GM23338 (cell line): ENCODE data around the gene PDE10A. TPM values are rescaled to one million over a fixed set of nuclear protein-coding genes. Genes with fewer than 3 reads are reported as not detected.

ENCODE experiments used
- ATAC-seq: fragments of 200-7000 bp; cut with Tn5 transposase; 3 replicates; pipeline ENCODE4 v1.9.1; 2020
- DNase-seq: peaks from one replicate; pipeline ENCODE4 v3.0.0-alpha.2; 2015; ENCODE audit warnings: low spot score
- H2AFZ ChIP-seq: fragments of 200-600 bp; sonication (generic); 2 replicates; pipeline ENCODE4 v1.8.0; 2016; ENCODE audit warnings: antibody characterized with exemption, mild to moderate bottlenecking, moderate library complexity
- H3F3A ChIP-seq: fragments of 200-600 bp; sonication (generic); replicated peaks from 2 replicates; pipeline ENCODE4 v1.8.0; 2017; ENCODE audit warnings: antibody characterized with exemption, mixed run types, low read depth
- H3K27ac ChIP-seq: fragments of 200-600 bp; sonication (generic); 2 replicates; pipeline ENCODE4 v1.6.1; 2016; ENCODE audit warnings: low read depth
- H3K27me3 ChIP-seq: fragments of 200-600 bp; sonication (generic); 2 replicates; pipeline ENCODE4 v1.8.0; 2016; ENCODE audit warnings: mild to moderate bottlenecking, mixed run types, moderate library complexity; ENCODE audit not compliant: insufficient read depth
- H3K36me3 ChIP-seq: fragments of 200-600 bp; sonication (generic); 2 replicates; pipeline ENCODE4 v1.8.0; 2016; ENCODE audit warnings: mild to moderate bottlenecking; ENCODE audit not compliant: insufficient read depth
- H3K4me1 ChIP-seq: fragments of 200-600 bp; sonication (generic); 2 replicates; pipeline ENCODE4 v1.8.0; 2016; ENCODE audit warnings: mild to moderate bottlenecking, moderate library complexity; ENCODE audit not compliant: insufficient read depth
- H3K4me2 ChIP-seq: fragments of 200-600 bp; sonication (generic); 2 replicates; pipeline ENCODE4 v1.7.1; 2017; ENCODE audit warnings: mixed run types
- H3K4me3 ChIP-seq: fragments of 200-600 bp; sonication (generic); 2 replicates; pipeline ENCODE4 v1.6.1; 2016; ENCODE audit warnings: mixed run types
- H3K79me2 ChIP-seq: fragments of 200-600 bp; sonication (generic); replicated peaks from 2 replicates; pipeline ENCODE4 v1.8.0; 2017; ENCODE audit warnings: mild to moderate bottlenecking; ENCODE audit not compliant: insufficient read depth
- H3K9me2 ChIP-seq: fragments of 200-600 bp; sonication (generic); 2 replicates; pipeline ENCODE4 v1.8.0; 2017; ENCODE audit not compliant: insufficient read depth
- H4K20me1 ChIP-seq: fragments of 200-600 bp; sonication (generic); replicated peaks from 2 replicates; pipeline ENCODE4 v1.8.0; 2017; ENCODE audit warnings: mild to moderate bottlenecking; ENCODE audit not compliant: insufficient read depth
- H3K27ac Mint-ChIP-seq: 2 replicates; pipeline ENCODE4 v1.8.0; 2020; ENCODE audit warnings: inconsistent platforms, mild to moderate bottlenecking, moderate library complexity, mixed read lengths
- H3K27me3 Mint-ChIP-seq: 3 replicates; pipeline ENCODE4 v1.8.0; 2022; ENCODE audit warnings: low read depth, mild to moderate bottlenecking, moderate library complexity, mixed read lengths, inconsistent platforms; ENCODE audit not compliant: insufficient read depth, poor library complexity
- H3K36me3 Mint-ChIP-seq: 3 replicates; pipeline ENCODE4 v1.8.0; 2021; ENCODE audit warnings: low read depth, mild to moderate bottlenecking, inconsistent platforms, moderate library complexity, mixed read lengths
- H3K4me1 Mint-ChIP-seq: 3 replicates; pipeline ENCODE4 v1.8.0; 2020; ENCODE audit warnings: mild to moderate bottlenecking, inconsistent platforms, mixed read lengths
- H3K4me3 Mint-ChIP-seq: 3 replicates; pipeline ENCODE4 v1.8.0; 2021; ENCODE audit warnings: moderate library complexity, mild to moderate bottlenecking, inconsistent platforms, mixed read lengths
- H3K9me3 Mint-ChIP-seq: 3 replicates; pipeline ENCODE4 v1.8.0; 2020; ENCODE audit warnings: moderate library complexity, mild to moderate bottlenecking, inconsistent platforms, mixed read lengths
- ETS1 ChIP-seq: IDR thresholded peaks from 2 replicates; pipeline ENCODE4 v1.6.1; 2016; ENCODE audit warnings: antibody characterized with exemption
- EZH2 ChIP-seq: fragments of 200-600 bp; sonication (generic); IDR thresholded peaks from one replicate; pipeline ENCODE4 v1.8.0; 2017; ENCODE audit warnings: antibody characterized with exemption, mild to moderate bottlenecking, low read depth; ENCODE audit not compliant: unreplicated experiment
- EZH2phosphoT487 ChIP-seq: fragments of 200-600 bp; sonication (generic); IDR thresholded peaks from one replicate; pipeline ENCODE4 v1.8.1; 2018; ENCODE audit warnings: antibody characterized with exemption; ENCODE audit not compliant: unreplicated experiment
- JUNB ChIP-seq: IDR thresholded peaks from one replicate; pipeline ENCODE4 v1.6.1; 2016; ENCODE audit warnings: antibody characterized with exemption; ENCODE audit not compliant: unreplicated experiment
- NANOG ChIP-seq: IDR thresholded peaks from 2 replicates; pipeline ENCODE4 v1.6.1; 2016; ENCODE audit warnings: antibody characterized with exemption, borderline replicate concordance
- POLR2AphosphoS5 ChIP-seq: IDR thresholded peaks from 2 replicates; pipeline ENCODE4 v1.6.1; 2016; ENCODE audit warnings: antibody characterized with exemption, low read depth
- ZNF114 ChIP-seq: fragments of 250-450 bp; sonication (Bioruptor Pico); IDR thresholded peaks from 2 replicates; pipeline ENCODE4 v1.5.0; 2020; ENCODE audit warnings: mild to moderate bottlenecking, moderate library complexity
- ZNF462 ChIP-seq: fragments of 250-450 bp; sonication (Bioruptor Pico); IDR thresholded peaks from 2 replicates; pipeline ENCODE4 v1.5.0; 2020; ENCODE audit warnings: mild to moderate bottlenecking, moderate library complexity
- polyA plus RNA-seq: library from polyadenylated mRNA; unstranded; fragments of >200 nt; fragmentation: Nextera tagmentation; extraction: Ambion mirVana; gene quantifications from 2 replicates; pipeline ENCODE4 v1.2.1, GENCODE V29; 2016
- total RNA-seq: library from RNA; depleted of rRNA; stranded (reverse); fragments of >200 nt; shearing (Covaris generic); gene quantifications from 2 replicates; pipeline ENCODE4 v1.2.3, GENCODE V29; 2014

PDE10A gene
- total and polyA plus RNA-seq, 2 experiments from 2014 or later: 0.50 to 3.9 TPM

- Histone ChIP-seq H2AFZ (no peak overlapping the region), H3K27ac (no peak overlapping the region), H3F3A (no peaks in the 10 kb centered on the region), H3K4me1 (no peaks in the 10 kb centered on the region), H3K27me3 (no peaks in the 10 kb centered on the region), H3K9me2 (no peaks in the 10 kb centered on the region), H3K4me2 (no peak overlapping the region), H4K20me1 (no peaks in the 10 kb centered on the region), H3K4me3 (no peak overlapping the region), H3K36me3 (no peaks in the 10 kb centered on the region), H3K79me2 (no peaks in the 10 kb centered on the region)
- Mint-ChIP-seq H3K4me1 (peaks cover 6% of the 10 kb centered on the region), H3K36me3 (0 out of 3 replicates have a peak, but pooled peaks cover 5% of the 10 kb centered on the region), H3K4me3 (no peak overlapping the region), H3K27me3 (peaks cover 2% of the 10 kb centered on the region), H3K9me3 (0 out of 3 replicates have a peak, but pooled peaks cover under 1% of the 10 kb centered on the region), H3K27ac (no peak overlapping the region)
- no peak for ATAC-seq
- no peak for DNase-seq
- TF ChIP-seq ZNF114 (CRISPR knock-in tag) (no peak), ETS1 (no peak), NANOG (no peak), ZNF462 (no peak), POLR2AphosphoS5 (no peak)
Measured at GRCh38 chr6:165587206-165587605, 75.8 kb downstream of the PDE10A start.

GRCh38 chr6:165586706-165587105 lies 76.3 kb downstream of the PDE10A start:
- H3K27ac Mint-ChIP-seq: no peak overlapping the region
- no peak for ATAC-seq
- H3K4me2 ChIP-seq: no peak overlapping the region
- no peak overlapping the region for H3K4me3 Mint-ChIP-seq
- no peaks in the 10 kb centered on the region for H4K20me1 ChIP-seq
- no peaks in the 10 kb centered on the region for H3K27me3 ChIP-seq
- H3K9me3 Mint-ChIP-seq: no peaks in the 10 kb centered on the region
- H3K79me2 ChIP-seq: no peaks in the 10 kb centered on the region
- no peak overlapping the region for H3K27ac ChIP-seq
- H2AFZ ChIP-seq: no peak overlapping the region
- no peaks in the 10 kb centered on the region for H3K4me1 ChIP-seq
- no peaks in the 10 kb centered on the region for H3F3A ChIP-seq
- peaks cover 6% of the 10 kb centered on the region for H3K4me1 Mint-ChIP-seq
- H3K4me3 ChIP-seq: no peak overlapping the region
- peaks cover 2% of the 10 kb centered on the region for H3K27me3 Mint-ChIP-seq
- no peaks in the 10 kb centered on the region for H3K36me3 ChIP-seq
- 0 out of 3 replicates have a peak, but pooled peaks cover 5% of the 10 kb centered on the region for H3K36me3 Mint-ChIP-seq
- H3K9me2 ChIP-seq: no peaks in the 10 kb centered on the region
- DNase-seq: no peak
- no peak for TF ChIP-seq EZH2phosphoT487
- TF ChIP-seq JUNB: no peak
- no peak for TF ChIP-seq EZH2
